GM12892 (cell line): ENCODE results near the gene TPRG1L.

Experiments used
- POLR2A ChIP-seq: IDR thresholded peaks from 2 replicates; pipeline ENCODE4 v1.6.1; 2011; ENCODE audit warnings: low read depth, low read length, control low read depth
- POLR2AphosphoS5 ChIP-seq: IDR thresholded peaks from 2 replicates; pipeline ENCODE4 v1.6.1; 2011; ENCODE audit warnings: low read depth, low read length, control low read depth
- TAF1 ChIP-seq: IDR thresholded peaks from 2 replicates; pipeline ENCODE4 v1.6.1; 2011; ENCODE audit warnings: low read depth, mild to moderate bottlenecking, control low read depth, low read length, borderline replicate concordance

- no peak for TF ChIP-seq POLR2A
- no peak for TF ChIP-seq TAF1
- TF ChIP-seq POLR2AphosphoS5: no peak
Measured at GRCh38 chr1:3579626-3580025, 45.2 kb upstream of the TPRG1L start.
